Pancreas (tissue), 10 donors: ENCODE measurements around the gene TBC1D5. TPM values are rescaled to one million over a fixed set of nuclear protein-coding genes. Genes with fewer than 3 reads are reported as not detected.
A peak's percentile ranks its signal among the peaks of the same experiment; 100 is the strongest.
"Not testable (repeated sequence)": the region's sequence is repeated elsewhere in the genome, so short reads cannot be mapped to it uniquely, and the experiment has no call there.

Source experiments
- ATAC-seq, 4 donors: fragments of 200-7000 bp; cut with Tn5 transposase; one replicate each; pipeline versions ENCODE4 v1.8.0 to v1.9.1; 2020; ENCODE audit warnings: mild to moderate bottlenecking in 4 of 4, moderate library complexity in 4 of 4
- DNase-seq, 6 donors: peaks; one replicate each; pipeline ENCODE4 v3.0.0-alpha.2; 2020
- FAIRE-seq: peaks from 2 replicates; lab custom pipeline; 2012; peaks lifted over from hg19 to GRCh38; lab: Jason Lieb, UNC
- H3K27ac ChIP-seq, 4 donors: fragments of 200-600 bp; sonication (generic); 1 replicate in 3 of 4; 2 replicates in 1 of 4; pipeline versions ENCODE4 v1.5.0 to v1.8.0; 2020
- H3K27me3 ChIP-seq, 4 donors: fragments of 200-600 bp; one replicate each; pipeline ENCODE4 v1.8.0; 2021
- H3K36me3 ChIP-seq, 3 donors: fragments of 200-600 bp; sonication (generic) in 1 of 3; one replicate each; pipeline versions ENCODE4 v1.5.0 to v1.8.0; 2020 to 2021
- H3K4me1 ChIP-seq, 3 donors: fragments of 200-600 bp; one replicate each; pipeline ENCODE4 v1.8.0; 2021
- H3K4me3 ChIP-seq, 4 donors: fragments of 200-600 bp; sonication (generic) in 2 of 4; one replicate each; pipeline versions ENCODE4 v1.5.0 to v1.8.0; 2020 to 2021
- H3K9me3 ChIP-seq, 4 donors: fragments of 200-600 bp; one replicate each; pipeline ENCODE4 v1.8.0; 2021
- WGBS, 2 donors: extraction: QIAGEN DNeasy Blood & Tissue Kit; methylation state at CpG; one replicate each; pipeline ENCODE4 v1.1.7; 2013; 5-methylcytosine and 5-hydroxymethylcytosine counted together
- intact Hi-C, 3 donors: fragments of 100-400 bp; cut with DNase I; formaldehyde crosslinking; loops; one replicate each; pipeline versions ENCODE4 v1.11.1 to v1.14.2; 2022
- polyA plus RNA-seq, 2 donors: library from polyadenylated mRNA; stranded (reverse); fragments of 200-250 nt; gene quantifications; one replicate each; pipeline ENCODE4 v1.2.3, GENCODE V29; 2013
- total RNA-seq, 6 donors: library from RNA; stranded (reverse); fragmentation: NEBNext Ultra II Directional in 4 of 6; extraction: Animal tissue kit (Norgen Biotek cat#: 25700) in 4 of 6; gene quantifications; one replicate each; pipeline versions ENCODE4 v1.2.1 to v1.2.4, GENCODE V29; 2021 to 2023
- TF ChIP-seq, protein P1 (sequence below), 4 donors: fragments of 200-600 bp; sonication (generic) in 3 of 4; IDR thresholded peaks; one replicate each; pipeline versions ENCODE4 v1.5.0 to v1.8.0; 2021; ENCODE audit warnings: antibody characterized with exemption in 4 of 4
- donor health status: healthy with polysubstance abuse.
- donor health status: DM: no; HTN: no; CAD: no; lungs with moderate emphysema.
- donor health status: DM: no; HTN: no; CAD: no.
- donor health status: control.
- donor health status: control.
- donor health status: Bipolar disorder and iron deficiency.
- donor health status: DM: yes; HTN: yes; CAD: no.
- donor health status: DM: no; HTN: no; CAD: no.
- donor health status: DM: no; HTN: no; CAD: no.
- donor health status: DM: yes; HTN: yes; CAD: no.

The TBC1D5 gene, protein sequence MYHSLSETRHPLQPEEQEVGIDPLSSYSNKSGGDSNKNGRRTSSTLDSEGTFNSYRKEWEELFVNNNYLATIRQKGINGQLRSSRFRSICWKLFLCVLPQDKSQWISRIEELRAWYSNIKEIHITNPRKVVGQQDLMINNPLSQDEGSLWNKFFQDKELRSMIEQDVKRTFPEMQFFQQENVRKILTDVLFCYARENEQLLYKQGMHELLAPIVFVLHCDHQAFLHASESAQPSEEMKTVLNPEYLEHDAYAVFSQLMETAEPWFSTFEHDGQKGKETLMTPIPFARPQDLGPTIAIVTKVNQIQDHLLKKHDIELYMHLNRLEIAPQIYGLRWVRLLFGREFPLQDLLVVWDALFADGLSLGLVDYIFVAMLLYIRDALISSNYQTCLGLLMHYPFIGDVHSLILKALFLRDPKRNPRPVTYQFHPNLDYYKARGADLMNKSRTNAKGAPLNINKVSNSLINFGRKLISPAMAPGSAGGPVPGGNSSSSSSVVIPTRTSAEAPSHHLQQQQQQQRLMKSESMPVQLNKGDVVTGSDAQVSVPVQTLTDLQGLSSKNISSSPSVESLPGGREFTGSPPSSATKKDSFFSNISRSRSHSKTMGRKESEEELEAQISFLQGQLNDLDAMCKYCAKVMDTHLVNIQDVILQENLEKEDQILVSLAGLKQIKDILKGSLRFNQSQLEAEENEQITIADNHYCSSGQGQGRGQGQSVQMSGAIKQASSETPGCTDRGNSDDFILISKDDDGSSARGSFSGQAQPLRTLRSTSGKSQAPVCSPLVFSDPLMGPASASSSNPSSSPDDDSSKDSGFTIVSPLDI
- total RNA-seq (10 to 100 TPM; 18.5 to 39.2 (median 21.3) TPM), polyA plus RNA-seq (1 to 10 TPM; 6.5 to 6.7 TPM)

DNA sequence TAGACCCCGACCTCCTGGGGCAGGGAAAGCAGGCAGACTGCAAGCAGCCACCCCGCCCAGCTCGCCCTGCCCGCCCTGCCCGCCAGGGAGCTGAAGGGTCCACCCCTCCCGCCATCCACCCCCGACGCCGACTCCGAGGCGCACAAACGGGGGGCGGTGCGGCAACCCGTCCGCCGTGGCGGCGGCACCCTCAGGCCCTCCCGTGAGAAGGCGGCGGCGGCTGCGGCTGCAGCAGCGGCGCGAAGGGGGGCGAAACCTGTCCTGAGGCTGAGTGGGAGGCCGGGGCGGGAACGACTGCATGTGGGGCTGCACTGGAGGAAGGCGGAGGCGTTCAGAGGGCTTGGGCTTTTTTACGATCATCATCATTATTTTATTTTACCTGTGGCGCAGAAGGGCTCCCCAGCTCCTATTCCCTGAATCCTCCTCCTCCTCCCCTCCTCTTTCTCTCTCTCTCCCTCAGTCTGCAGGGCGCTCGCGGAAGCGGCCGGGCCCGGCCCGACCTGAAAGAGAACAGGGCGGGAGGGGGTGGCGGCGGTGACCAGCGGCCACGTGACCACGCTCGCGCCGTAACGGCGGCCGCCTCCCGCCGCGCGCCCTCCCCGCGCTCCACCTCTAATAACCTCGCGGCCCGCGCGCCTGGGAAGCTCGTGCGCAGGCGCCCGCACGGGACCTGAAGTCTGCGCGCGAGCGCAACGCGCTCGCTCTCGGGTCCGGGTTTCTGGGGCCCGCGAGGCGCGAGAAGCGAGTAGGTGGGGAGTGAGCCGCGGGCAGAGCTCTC is at the start of gene TBC1D5:
TSS of gene TBC1D5 (minus strand) at position 530 of the 778 bp plus-strand sequence. CDS start 234,061 bp downstream, outside the sequence.
- Histone ChIP-seq H3K4me1 (peaks cover 0 to 32% (median 21%) of the 10 kb centered on the region in 3 donors), H3K4me3 (peak within 1 kb of the TSS; percentile 45 to 76 (median 72)), H3K27ac (peak within 1 kb of the TSS; percentile 95 to 99 (median 97)), H3K27me3 (no peaks in the 10 kb centered on the region), H3K9me3 (no peaks in the 10 kb centered on the region), H3K36me3 (no peaks in the 10 kb centered on the region)
- ATAC-seq (peak; percentile 88 to 95 (median 92)), DNase-seq (peak; percentile 96 to 99 (median 97)), FAIRE-seq (no peak)
- TF ChIP-seq, protein P1, sequence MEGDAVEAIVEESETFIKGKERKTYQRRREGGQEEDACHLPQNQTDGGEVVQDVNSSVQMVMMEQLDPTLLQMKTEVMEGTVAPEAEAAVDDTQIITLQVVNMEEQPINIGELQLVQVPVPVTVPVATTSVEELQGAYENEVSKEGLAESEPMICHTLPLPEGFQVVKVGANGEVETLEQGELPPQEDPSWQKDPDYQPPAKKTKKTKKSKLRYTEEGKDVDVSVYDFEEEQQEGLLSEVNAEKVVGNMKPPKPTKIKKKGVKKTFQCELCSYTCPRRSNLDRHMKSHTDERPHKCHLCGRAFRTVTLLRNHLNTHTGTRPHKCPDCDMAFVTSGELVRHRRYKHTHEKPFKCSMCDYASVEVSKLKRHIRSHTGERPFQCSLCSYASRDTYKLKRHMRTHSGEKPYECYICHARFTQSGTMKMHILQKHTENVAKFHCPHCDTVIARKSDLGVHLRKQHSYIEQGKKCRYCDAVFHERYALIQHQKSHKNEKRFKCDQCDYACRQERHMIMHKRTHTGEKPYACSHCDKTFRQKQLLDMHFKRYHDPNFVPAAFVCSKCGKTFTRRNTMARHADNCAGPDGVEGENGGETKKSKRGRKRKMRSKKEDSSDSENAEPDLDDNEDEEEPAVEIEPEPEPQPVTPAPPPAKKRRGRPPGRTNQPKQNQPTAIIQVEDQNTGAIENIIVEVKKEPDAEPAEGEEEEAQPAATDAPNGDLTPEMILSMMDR (IDR thresholded peaks at IDR 0.05): no peak
- 0% methylated on average over 84 to 86 of the region's 86 CpGs for WGBS, 2 donors
- intact Hi-C loops: no loop called here

DNA sequence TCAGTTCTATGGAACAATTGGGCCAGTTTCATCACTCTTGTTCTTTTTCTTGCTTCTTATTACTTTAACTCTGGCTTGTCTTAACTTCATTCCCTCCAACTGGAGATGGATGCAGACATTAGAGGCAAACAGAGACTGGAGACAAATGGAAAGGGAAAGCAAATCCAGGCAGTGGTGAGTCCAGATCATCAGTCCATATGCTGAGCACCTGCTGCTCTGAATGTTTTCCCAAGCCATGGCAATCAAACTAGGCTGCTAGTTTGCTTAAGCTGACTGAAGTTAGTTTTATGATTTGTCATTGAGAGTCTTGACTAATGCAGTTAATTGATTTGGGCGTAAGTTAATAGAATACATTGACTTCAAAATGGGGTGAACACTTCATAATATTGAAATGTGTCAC is 41.0 kb upstream of the TBC1D5 start:
- no peaks in the 10 kb centered on the region for H3K9me3 ChIP-seq
- TF ChIP-seq, protein P1 (IDR thresholded peaks at IDR 0.05): no peak
- WGBS, 2 donors: 33 to 49% methylated on average over 1 of the region's 1 CpG

DNA sequence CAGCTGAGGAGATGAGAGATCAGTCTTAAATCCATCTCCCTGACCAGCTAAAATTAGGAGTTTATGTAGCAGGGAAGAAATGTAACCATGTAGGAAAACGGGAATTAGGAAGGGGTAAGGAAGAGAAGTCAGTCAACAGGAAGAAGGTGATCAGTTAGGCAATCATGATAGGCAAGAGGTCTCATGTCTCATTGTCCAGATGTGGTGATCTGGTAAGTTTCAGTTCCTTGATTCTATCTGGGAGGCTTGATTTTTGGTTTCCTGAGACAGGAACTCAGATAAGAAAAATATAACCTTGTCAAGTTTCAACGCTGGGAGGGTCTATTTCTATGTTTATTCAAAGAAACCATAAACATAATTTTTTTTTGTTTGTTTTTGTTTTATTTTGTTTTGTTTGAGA is 40.3 kb upstream of the TBC1D5 start:
- H3K4me3 ChIP-seq: no peak overlapping the region
- ATAC-seq (no peak), DNase-seq (no peak), FAIRE-seq (no peak)
- H3K9me3 ChIP-seq: no peaks in the 10 kb centered on the region
- 55 to 71% methylated on average over 2 of the region's 2 CpGs for WGBS, 2 donors
- TF ChIP-seq, protein P1 (IDR thresholded peaks at IDR 0.05): no peak
- H3K27ac ChIP-seq: no peak overlapping the region
- H3K4me1 ChIP-seq: no peaks in the 10 kb centered on the region
- intact Hi-C loops: no loop called here
- H3K27me3 ChIP-seq: no peaks in the 10 kb centered on the region
- H3K36me3 ChIP-seq: no peaks in the 10 kb centered on the region

More for the DNA sequence above, 41.0 kb upstream of the TBC1D5 start:
- H3K36me3 ChIP-seq: no peaks in the 10 kb centered on the region
- DNase-seq (peak in 4 of 6 donors; percentile 38 to 68 (median 53)), ATAC-seq (peak; percentile 88 to 99 (median 96)), FAIRE-seq (no peak)
- no peak overlapping the region for H3K4me3 ChIP-seq
- H3K27ac ChIP-seq: no peak overlapping the region
- no peaks in the 10 kb centered on the region for H3K27me3 ChIP-seq
- intact Hi-C loops: no loop called here
- H3K4me1 ChIP-seq: no peaks in the 10 kb centered on the region

DNA sequence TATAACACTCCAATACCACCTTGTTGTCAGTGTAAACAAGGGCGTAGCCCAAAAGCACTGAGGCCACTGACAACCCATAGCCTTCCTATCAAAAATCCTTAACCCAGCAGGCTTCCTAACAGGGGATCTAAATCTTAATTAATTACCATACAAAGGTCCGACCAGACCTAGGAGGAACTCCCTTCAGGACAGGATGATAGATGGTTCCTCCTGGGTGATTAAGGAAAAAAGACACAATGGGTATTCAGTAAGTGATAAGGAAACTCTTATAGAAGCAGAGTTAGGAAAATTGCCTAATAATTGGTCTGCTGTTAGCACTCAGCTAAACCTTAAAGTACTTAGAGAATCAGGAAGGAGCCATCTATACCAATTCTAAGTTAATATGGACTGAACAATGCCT is 37.9 kb upstream of the TBC1D5 start:
- intact Hi-C loops, H3K4me3 ChIP-seq, DNase-seq, FAIRE-seq, H3K27me3 ChIP-seq, H3K27ac ChIP-seq, H3K36me3 ChIP-seq, H3K9me3 ChIP-seq, H3K4me1 ChIP-seq, ATAC-seq: not testable (repeated sequence)
- WGBS, 2 donors: 45 to 59% methylated on average over 2 of the region's 2 CpGs

DNA sequence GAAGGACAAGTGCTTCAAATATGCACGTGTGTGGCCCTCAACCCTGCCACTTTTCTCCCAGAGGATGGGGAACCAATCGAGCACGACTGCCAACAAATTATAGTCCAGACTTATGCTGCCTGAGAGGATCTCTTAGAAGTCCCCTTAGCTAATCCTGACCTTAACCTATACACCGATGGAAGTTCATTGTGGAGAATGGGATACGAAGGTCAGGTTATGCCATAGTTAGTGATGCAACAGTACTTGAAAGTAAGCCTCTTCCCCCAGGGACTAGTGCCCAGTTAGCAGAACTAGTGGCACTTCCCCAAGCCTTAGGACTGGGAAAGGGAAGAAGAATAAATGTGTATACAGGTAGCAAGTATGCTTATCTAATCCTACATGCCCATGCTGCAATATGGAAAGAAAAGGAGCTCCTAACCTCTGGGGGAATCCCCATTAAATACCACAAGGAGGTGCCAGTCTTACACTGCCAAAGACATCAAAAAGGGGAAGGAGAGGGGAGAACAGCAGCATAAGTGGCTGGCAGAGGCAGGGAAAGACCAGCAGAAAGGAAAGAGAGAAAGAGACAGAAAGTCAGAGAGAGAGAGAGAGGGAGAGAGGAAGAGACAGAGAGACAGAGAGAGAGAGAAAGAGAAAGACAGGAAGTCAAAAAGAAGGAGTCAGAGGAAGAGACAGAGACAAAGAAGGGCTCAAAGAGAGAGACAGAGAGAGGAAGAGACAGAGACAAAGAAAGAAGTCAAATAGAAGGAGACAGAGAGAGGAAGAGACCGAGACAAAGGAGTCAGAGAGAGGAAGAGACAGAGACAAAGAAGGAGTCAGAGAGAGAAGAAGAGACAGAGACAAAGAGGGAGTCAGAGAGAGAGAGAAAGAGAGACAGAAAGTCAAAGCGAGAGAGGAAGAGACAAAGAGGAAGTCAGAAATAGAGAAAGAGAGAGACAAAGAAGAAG is 37.1 kb upstream of the TBC1D5 start:
- not testable (repeated sequence) for ATAC-seq

DNA sequence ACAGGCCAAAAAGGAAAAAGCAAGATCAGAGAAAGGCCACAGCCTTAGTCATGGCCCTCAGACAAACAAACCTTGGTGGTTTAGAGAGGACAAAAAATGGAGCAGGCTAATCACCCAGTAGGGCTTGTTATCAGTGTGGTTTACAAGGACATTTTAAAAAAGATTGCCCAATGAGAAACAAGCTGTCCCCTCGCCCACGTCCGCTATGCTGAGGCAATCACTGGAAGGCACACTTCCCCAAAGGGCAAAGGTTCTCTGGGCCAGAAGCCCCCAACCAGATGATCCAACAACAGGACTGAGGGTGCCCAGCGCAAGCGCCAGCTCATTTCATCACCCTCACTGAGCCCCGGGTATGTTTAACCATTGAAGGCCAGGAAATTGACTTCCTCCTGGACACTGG is 34.9 kb upstream of the TBC1D5 start:
- ATAC-seq, H3K9me3 ChIP-seq, H3K27ac ChIP-seq, DNase-seq, H3K36me3 ChIP-seq, H3K27me3 ChIP-seq, intact Hi-C loops, FAIRE-seq, H3K4me3 ChIP-seq, H3K4me1 ChIP-seq: not testable (repeated sequence)
- WGBS, 2 donors: 85 to 92% methylated on average over 6 of the region's 6 CpGs

More for the DNA sequence above, 37.1 kb upstream of the TBC1D5 start:
- FAIRE-seq, DNase-seq, H3K4me1 ChIP-seq, H3K27me3 ChIP-seq, intact Hi-C loops, H3K27ac ChIP-seq, H3K9me3 ChIP-seq, H3K4me3 ChIP-seq, H3K36me3 ChIP-seq: not testable (repeated sequence)
- 85 to 92% methylated on average over 7 of the region's 7 CpGs for whole genome bisulfite sequencing, 2 donors
